HG03135 (cell line): Measurements from ENCODE around the gene TNP1.

Experiments
- ATAC-seq: cut with Tn5 transposase; IDR thresholded peaks from one replicate; pipeline ENCODE4 v1.9.1; 2021; ENCODE audit warnings: mild to moderate bottlenecking, moderate library complexity; ENCODE audit not compliant: unreplicated experiment

Gene TNP1

DNA sequence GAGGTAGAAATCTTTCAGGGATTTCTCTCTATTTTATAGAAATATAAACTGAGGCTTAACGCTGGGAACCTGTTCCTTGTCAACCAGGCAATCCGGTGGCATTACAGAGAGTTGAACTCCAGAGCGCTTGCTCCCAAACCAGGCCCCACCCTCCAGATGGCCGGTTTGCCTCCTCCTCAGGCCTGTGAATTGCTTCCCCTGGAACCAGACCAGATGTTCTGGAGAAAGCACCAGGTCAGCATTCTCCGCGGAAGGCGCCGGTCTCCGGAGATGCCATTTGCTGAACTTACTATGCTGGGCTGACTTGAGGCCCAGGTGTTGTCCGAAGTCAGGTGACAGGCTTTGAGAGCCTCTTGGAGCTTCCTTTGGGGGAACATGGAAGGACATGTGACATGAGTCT is 17.2 kb downstream of the TNP1 start:
- no peak for ATAC-seq

DNA sequence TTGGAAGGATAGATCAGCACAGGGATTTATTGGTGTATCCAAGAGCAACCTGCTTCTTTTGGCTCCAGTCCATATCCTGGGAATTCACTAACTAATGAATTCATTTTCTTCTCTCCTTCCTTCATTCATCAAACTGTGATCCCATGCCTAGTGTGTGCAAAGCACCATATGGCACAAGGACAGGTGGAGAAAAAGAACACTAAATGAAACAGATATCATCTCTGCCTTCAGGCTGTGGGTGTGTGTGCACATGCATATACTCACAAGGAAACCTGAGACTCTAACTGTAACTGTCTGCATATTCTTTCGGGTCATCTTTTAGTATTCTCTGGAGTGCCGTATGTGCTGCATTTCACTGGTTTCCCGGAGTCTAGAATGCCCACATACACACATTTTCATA is 20.2 kb downstream of the TNP1 start:
- ATAC-seq, result no peak

DNA sequence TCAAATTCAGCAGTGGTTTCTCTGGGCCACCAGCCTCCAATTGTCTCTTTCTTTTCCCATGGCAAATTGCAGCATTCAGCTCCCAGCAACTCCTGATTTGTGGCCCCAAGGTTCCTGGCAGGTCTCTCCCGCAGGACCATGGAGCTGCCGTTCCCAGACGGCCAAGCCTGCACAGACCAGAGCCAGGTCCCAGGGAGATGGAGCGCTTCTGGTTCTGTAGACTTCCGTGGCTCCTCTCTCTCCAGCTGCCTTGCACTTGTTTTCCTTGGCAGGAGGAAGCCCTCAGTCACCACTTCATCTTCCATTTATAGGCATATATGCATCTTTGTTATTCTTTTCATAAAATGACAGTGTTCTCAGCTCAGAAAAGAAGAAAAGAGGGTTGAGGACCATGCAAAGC is 21.7 kb downstream of the TNP1 start:
- ATAC-seq, result no peak

DNA sequence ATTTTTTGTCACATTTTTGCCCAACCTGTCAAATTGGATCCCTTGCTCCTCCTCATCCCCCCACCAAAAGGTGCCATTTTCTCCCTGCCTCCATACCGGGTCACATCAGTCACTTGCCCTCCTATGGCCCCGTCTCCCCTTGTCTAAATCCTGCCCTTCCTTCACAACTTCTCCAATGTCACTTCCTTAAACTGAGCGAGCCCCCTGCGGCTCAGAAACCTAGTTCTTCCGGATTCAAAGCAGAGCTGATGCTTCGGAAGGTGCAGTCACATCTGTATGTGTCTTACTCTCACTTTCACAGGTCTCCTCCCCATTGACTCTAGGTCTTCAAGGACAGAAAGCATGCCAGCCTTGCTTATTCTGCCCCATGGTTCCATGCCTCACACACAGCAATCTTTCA is 22.1 kb downstream of the TNP1 start:
- ATAC-seq, result no peak

DNA sequence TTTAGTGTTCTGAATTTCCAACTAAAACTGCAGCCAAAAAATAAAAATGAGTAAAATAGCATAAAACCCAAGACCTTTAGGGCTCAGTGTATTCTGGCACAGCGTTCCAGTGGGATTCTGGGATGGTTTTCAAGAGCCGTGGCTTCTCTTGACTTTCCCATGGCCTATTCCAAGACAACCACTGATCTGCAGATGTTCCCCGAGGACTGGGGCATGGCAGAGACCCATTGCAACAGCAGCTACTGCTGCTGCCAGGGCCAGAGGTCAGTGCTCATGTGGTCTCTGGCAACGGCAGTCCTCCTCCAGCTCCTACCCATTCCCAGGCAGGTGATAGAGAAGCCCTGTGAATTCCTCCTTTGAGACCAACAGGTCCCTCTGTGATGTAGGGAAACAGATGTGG is 26.8 kb downstream of the TNP1 start:
- no peak for ATAC-seq

DNA sequence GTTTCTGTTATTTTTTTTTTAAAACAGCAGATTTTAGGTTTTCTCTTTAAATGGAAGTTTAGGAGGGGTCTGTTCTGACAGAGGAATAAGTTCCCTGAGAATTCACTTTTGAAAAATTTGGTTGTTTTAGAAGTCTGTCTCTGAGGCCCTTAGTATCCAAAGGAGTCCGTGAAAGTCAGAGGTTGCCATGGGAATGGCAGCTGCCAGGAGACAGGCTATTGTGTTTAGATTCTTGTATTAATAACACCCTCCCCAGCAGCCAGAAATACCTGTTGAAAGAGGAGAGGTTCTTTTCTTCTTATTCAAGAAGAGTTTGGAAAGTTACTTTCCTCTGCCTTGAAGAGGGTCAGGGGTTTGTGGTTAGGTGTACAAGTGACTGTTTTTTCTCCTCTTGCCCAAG is 29.5 kb downstream of the TNP1 start:
- ATAC-seq, result no peak

DNA sequence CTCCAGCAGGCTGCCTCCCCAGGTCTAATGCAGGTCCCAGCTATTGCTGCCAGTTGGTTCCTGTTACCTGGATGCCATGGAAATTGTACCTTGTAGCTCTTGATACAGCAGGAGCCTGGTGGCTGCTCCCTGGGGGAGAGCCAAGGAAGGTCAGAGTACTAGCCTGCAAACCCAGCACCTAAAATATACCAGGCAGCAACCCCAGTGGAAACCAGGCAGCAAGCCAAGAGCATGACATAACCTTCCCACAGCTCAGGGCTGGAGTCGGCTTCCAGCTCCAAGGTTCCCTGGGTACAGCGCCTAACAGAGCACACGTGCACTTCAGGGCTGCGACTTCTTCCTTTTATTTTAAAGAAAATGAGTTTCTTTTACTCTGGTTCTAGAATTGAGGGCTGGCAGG is 30.3 kb downstream of the TNP1 start:
- no peak for ATAC-seq

DNA sequence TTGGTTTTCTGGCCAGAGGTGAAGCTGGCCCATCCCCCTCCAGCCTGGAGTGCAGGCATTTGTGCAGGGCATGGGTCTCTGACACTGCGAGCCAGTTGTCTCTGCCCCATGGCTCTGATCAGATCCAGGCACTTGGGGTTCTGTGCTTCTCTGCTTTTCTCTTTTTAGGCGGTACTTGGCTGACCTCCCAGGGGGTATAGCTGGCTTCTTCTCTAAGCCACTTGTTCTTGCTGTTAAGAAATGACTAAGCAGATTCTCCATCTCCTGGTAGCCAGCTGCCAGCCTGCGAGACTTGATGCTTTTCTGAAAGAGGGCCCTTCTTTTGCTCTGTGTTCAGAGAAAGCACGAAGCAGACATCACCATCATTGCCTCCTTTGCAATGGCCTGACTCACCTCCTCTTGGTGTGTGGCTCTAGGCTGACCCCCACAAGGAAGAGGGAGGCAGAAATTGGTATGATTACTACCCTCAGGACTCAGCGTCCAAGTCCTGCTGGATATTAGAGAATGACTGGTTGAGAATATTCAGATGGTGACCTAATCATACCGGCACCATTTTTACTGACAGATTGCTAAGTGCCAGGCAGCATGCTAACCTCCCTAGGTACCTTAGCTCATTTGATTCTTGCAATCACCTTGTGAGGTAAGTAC is 32.7 kb downstream of the TNP1 start:
- ATAC-seq, result no peak

DNA sequence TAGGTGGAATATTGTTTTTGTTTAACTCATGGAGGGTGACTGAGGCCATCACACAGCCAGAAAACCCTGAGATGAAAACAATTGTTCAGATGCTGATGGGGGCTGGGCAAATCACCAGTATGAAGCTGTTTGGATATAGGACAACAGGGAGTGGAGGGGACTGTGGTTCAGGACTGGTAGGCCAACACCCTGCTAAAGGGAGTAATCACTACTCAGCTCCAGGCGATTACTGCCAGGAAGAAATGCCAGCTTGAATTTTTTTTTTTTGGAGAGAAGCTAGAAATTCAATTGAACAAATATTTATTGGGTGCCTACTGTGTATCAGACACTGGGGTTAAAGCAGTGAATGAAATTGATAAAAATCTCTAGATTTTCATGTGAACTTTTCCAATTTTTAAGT is 37.4 kb downstream of the TNP1 start:
- ATAC-seq, result no peak

DNA sequence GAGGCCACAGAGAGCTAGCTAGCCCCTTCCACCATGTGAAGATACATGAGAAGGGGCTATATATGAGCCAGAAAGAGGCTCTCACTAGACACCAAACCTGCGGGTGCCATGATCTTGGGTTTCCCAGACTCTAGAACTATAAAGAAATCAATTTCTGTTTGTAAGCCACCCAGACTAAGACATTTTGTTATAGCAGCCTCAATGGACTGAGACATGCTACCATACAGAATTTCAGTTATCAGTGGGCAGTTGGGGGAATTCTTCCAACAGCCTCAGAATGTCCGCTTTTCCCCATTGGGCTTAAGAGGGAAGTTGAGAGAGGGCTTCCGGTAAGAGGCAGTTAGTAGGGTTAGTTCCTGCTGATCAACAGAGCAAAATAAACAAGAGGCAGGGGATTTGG is 39.2 kb downstream of the TNP1 start:
- ATAC-seq, result no peak

DNA sequence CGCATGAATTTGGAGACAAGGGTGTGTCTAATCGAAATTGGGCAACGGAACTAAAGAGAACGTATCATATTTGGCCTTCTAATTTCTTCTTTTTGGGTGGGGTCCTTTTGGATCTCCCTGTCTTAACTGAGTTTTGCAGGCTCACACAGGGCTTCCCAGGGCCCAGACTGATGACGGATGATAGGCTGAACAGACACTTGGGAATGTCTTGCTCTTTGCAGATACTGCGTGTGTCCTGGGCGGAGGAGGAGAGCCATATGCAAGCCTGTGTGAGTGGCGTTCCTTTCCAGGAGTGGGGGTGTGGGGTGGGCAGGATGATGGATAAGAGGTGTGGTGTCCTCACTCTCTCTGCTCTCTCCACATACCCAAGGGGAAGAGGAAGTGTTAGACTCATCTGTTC is 40.1 kb downstream of the TNP1 start:
- ATAC-seq, result no peak

DNA sequence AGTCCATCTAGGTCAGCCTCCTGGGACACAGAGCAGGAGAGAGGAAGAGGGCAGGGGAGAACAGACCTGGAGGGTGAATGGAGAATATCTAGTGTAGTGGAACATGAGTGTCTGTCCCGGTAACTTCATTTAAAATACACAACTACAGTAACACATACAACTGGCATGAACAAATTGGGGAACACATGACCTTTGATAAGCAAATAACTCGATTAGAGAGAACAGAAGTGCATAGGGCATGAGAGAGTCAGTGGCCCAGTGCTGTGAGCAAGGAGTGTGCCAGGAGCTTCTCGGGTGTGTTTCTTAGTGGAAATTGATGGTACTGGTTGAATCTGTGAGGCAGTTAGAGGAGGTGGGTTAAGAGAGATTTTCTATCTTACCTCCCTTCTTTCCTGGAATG is 40.8 kb downstream of the TNP1 start:
- ATAC-seq, result no peak

DNA sequence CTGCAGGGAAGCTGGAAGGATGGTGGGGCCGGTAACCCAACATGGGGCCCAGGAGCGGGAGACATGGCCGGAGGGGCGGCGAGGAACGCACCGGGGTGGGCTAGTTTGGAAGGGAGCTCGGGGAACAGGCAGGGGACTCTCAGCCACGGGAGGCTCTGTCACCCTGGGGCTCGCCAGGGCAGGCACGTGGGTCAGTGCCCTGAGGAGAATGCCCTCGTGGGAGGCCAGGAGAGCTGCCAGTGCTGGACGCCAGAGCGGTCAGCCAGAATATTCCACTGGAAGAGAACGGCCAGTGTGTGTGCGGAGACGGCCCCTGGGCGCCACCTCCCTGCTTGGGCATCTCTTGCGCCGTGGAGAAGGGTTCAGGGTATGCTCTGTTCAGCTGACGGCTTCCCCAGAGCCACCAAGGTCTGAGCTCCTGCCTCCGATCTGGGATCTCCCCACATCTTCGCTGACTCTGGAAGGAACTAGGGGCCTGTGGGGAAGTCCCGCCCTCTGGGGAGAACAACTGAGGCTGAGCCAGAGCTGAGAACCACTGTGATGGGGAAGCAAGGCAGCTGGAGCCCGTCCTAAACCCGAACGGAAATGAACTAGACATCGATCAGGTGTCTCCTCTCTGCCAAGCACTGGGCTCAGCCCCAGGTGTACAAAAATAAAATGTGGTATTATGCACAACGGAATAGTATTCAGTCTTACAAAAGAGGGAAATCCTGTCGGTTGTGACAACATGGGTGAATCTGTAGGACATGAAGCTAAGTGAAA is 49.3 kb downstream of the TNP1 start:
- ATAC-seq, result no peak
